NT2/D1 (cell line): ENCODE data around the gene HOMER2.

Experiments used
- SUZ12 ChIP-seq: IDR thresholded peaks from 2 replicates; pipeline ENCODE4 v1.6.1; 2011; ENCODE audit not compliant: insufficient read length, insufficient read depth; ENCODE audit errors: extremely low read depth
- ZNF274 ChIP-seq: IDR thresholded peaks from 2 replicates; pipeline ENCODE4 v1.6.1; 2011; ENCODE audit warnings: mild to moderate bottlenecking, low read depth, low read length

- no peak for TF ChIP-seq SUZ12
- TF ChIP-seq ZNF274 = no peak
Observed at GRCh38 chr15:82919231-82919886, 33.2 kb downstream of the HOMER2 start.
